Measurements from ENCODE around the gene EDRF1. TPM values are rescaled to one million over a fixed set of nuclear protein-coding genes. Genes with fewer than 3 reads are reported as not detected.

The EDRF1 gene
- total RNA-seq, 4 donors from 2014 or later = 20.1 to 29.0 (median 24.3) TPM

GRCh38 chr10:125722811-125723210 is 3.3 kb downstream of the EDRF1 start:
- no peak for DNase-seq (ENCODE audit: low spot score in 2 of 2)
- TF ChIP-seq CTCF (IDR thresholded peaks at IDR 0.05) (no peak), POLR2A (IDR thresholded peaks at IDR 0.05) (no peak), EP300 (IDR thresholded peaks at IDR 0.05) (no peak)
- WGBS, 2 donors = 91 to 98% methylated on average over 1 of the region's 1 CpG
- Histone ChIP-seq H3K9me3 (peaks cover 0 to 6% (median 0%) of the 10 kb centered on the region in 4 donors), H3K4me3 (no peak overlapping the region), H3K36me3 (peaks cover 0 to 62% (median 28%) of the 10 kb centered on the region in 3 donors), H3K27ac (no peak overlapping the region), H3K4me1 (peaks cover 0 to 31% (median 14%) of the 10 kb centered on the region in 4 donors), H3K27me3 (no peaks in the 10 kb centered on the region)

DNA sequence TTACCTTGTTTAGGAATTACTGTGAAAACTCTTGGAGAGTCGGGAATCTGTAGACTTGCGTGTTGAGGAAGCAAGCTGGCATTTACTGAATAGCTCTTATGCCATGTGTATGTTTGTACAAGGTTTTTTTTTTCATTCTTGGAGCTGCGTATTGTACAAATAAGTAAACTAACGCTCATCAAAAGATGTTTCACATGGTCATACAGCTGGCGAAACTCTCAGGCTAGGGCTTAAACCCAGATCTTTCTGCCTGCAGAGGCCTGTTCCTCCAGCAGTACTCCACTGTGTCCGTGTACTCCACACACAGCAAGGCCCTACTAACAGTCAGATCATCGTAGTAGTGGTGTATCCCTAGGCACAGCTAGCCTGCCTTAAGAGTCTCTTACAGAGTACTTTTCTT is 7.4 kb downstream of the EDRF1 start:
- Histone ChIP-seq H3K27me3 (no peaks in the 10 kb centered on the region), H3K4me1 (peaks cover 0 to 3% (median 0%) of the 10 kb centered on the region in 4 donors), H3K27ac (no peak overlapping the region), H3K4me3 (no peak overlapping the region), H3K9me3 (no peaks in the 10 kb centered on the region), H3K36me3 (peaks cover 0 to 98% (median 44%) of the 10 kb centered on the region in 3 donors)
- WGBS, 2 donors = 92 to 94% methylated on average over 7 of the region's 7 CpGs
- DNase-seq (ENCODE audit: low spot score in 2 of 2) = no peak
- no peak for TF ChIP-seq CTCF (IDR thresholded peaks at IDR 0.05)
- no peak for TF ChIP-seq EP300 (IDR thresholded peaks at IDR 0.05)
- TF ChIP-seq POLR2A (IDR thresholded peaks at IDR 0.05) = no peak

- H3K4me1 ChIP-seq = no peaks in the 10 kb centered on the region
- H3K36me3 ChIP-seq = peaks cover 0 to 98% (median 44%) of the 10 kb centered on the region in 3 donors
- WGBS, 2 donors = 64 to 65% methylated on average over 3 of the region's 3 CpGs
- DNase-seq (ENCODE audit: low spot score in 2 of 2) = no peak
- H3K27me3 ChIP-seq = no peaks in the 10 kb centered on the region
- TF ChIP-seq EP300 (IDR thresholded peaks at IDR 0.05) (no peak), CTCF (IDR thresholded peaks at IDR 0.05) (no peak), POLR2A (IDR thresholded peaks at IDR 0.05) (no peak)
- no peak overlapping the region for H3K27ac ChIP-seq
- no peaks in the 10 kb centered on the region for H3K9me3 ChIP-seq
- no peak overlapping the region for H3K4me3 ChIP-seq
Observed at GRCh38 chr10:125727436-125727835, 7.9 kb downstream of the EDRF1 start.

- DNase-seq (ENCODE audit: low spot score in 2 of 2) = no peak
- no peaks in the 10 kb centered on the region for H3K27me3 ChIP-seq
- WGBS, 2 donors = 94 to 95% methylated on average over 1 of the region's 1 CpG
- H3K27ac ChIP-seq = no peak overlapping the region
- TF ChIP-seq EP300 (IDR thresholded peaks at IDR 0.05) (no peak), CTCF (IDR thresholded peaks at IDR 0.05) (no peak), POLR2A (IDR thresholded peaks at IDR 0.05) (no peak)
- H3K4me1 ChIP-seq = no peaks in the 10 kb centered on the region
- no peaks in the 10 kb centered on the region for H3K9me3 ChIP-seq
- H3K4me3 ChIP-seq = no peak overlapping the region
- H3K36me3 ChIP-seq = peaks cover 0 to 98% (median 40%) of the 10 kb centered on the region in 3 donors
Observed at GRCh38 chr10:125734148-125734547, 14.6 kb downstream of the EDRF1 start.

DNA sequence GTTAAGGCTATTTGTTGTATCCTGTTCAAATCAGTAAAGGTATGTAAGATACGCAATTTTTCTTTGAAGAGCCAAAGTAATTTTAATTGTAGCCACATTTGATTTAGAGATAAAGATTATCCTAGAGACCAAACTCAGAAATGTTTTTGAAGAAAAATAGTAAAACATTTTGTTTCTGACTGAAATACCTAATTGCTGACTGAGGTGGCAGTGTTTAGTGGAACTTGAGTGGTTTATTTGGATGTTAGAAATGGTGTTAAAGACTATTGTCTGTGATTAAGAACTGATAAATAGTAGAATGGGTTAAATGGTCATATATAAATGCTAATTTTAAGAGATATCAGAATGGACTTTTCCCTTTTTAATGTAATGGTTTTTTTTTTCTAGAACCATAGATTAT is 15.3 kb downstream of the EDRF1 start:
- no peak overlapping the region for H3K4me3 ChIP-seq
- no peak for DNase-seq (ENCODE audit: low spot score in 2 of 2)
- no peaks in the 10 kb centered on the region for H3K4me1 ChIP-seq
- WGBS, 2 donors = 95 to 97% methylated on average over 1 of the region's 1 CpG
- TF ChIP-seq CTCF (IDR thresholded peaks at IDR 0.05) (no peak), EP300 (IDR thresholded peaks at IDR 0.05) (no peak), POLR2A (IDR thresholded peaks at IDR 0.05) (no peak)
- no peaks in the 10 kb centered on the region for H3K27me3 ChIP-seq
- H3K27ac ChIP-seq = no peak overlapping the region
- H3K9me3 ChIP-seq = no peaks in the 10 kb centered on the region
- H3K36me3 ChIP-seq = peaks cover 0 to 98% (median 40%) of the 10 kb centered on the region in 3 donors
